Skeletal muscle cell (primary cell): Measurements from ENCODE around the gene RTN4R.
A peak's percentile ranks its signal among the peaks of the same experiment; 100 is the strongest.

Experiments
- DNase-seq: peaks from one replicate; pipeline ENCODE4 v3.0.0-alpha.2; 2010; ENCODE audit warnings: low read depth
- H3K4me3 ChIP-seq: 2 replicates; pipeline ENCODE4 v1.5.1; 2011; ENCODE audit warnings: low read depth, mild to moderate bottlenecking, control low read depth, low read length, moderate library complexity

Gene RTN4R

GRCh38 chr22:20245577-20246367 is 22.3 kb downstream of the RTN4R start:
- no peak overlapping the region for H3K4me3 ChIP-seq
- no peak for DNase-seq

GRCh38 chr22:20244691-20245576 is 23.2 kb downstream of the RTN4R start:
- H3K4me3 ChIP-seq = no peak overlapping the region
- no peak for DNase-seq

GRCh38 chr22:20244250-20244648 is 23.9 kb downstream of the RTN4R start:
- DNase-seq = no peak
- H3K4me3 ChIP-seq = no peak overlapping the region

GRCh38 chr22:20243537-20244249 is 24.4 kb downstream of the RTN4R start:
- H3K4me3 ChIP-seq = peak overlapping the region; percentile 17
- peak; percentile 40 for DNase-seq

- H3K4me3 ChIP-seq = peak overlapping the region; percentile 17
- DNase-seq = no peak
These were observed 25.0 kb downstream of the RTN4R start for GRCh38 chr22:20243176-20243536.

- DNase-seq = no peak
- H3K4me3 ChIP-seq = no peak overlapping the region
These were observed 25.5 kb downstream of the RTN4R start for GRCh38 chr22:20242393-20243175.

- no peak for DNase-seq
- H3K4me3 ChIP-seq = no peak overlapping the region
These were observed 26.3 kb downstream of the RTN4R start for GRCh38 chr22:20241579-20242392.

- no peak for DNase-seq
- H3K4me3 ChIP-seq = no peak overlapping the region
These were observed 27.2 kb downstream of the RTN4R start for GRCh38 chr22:20240900-20241299.

- DNase-seq = no peak
- H3K4me3 ChIP-seq = no peak overlapping the region
These were observed 27.7 kb downstream of the RTN4R start for GRCh38 chr22:20240447-20240764.

GRCh38 chr22:20239676-20240446 is 28.3 kb downstream of the RTN4R start:
- no peak overlapping the region for H3K4me3 ChIP-seq
- DNase-seq = no peak

GRCh38 chr22:20238901-20239675 is 29.0 kb downstream of the RTN4R start:
- DNase-seq = peak; percentile 22

GRCh38 chr22:20238536-20238900 is 29.6 kb downstream of the RTN4R start:
- DNase-seq = no peak
- no peak overlapping the region for H3K4me3 ChIP-seq

More at GRCh38 chr22:20238901-20239675, 29.0 kb downstream of the RTN4R start:
- H3K4me3 ChIP-seq = no peak overlapping the region

GRCh38 chr22:20237480-20238440 is 30.4 kb downstream of the RTN4R start:
- no peak overlapping the region for H3K4me3 ChIP-seq
- DNase-seq = no peak

- H3K4me3 ChIP-seq = no peak overlapping the region
These were observed 31.9 kb downstream of the RTN4R start for GRCh38 chr22:20236052-20236717.

GRCh38 chr22:20235389-20235991 is 32.6 kb downstream of the RTN4R start:
- no peak for DNase-seq
- no peak overlapping the region for H3K4me3 ChIP-seq

More at GRCh38 chr22:20236052-20236717, 31.9 kb downstream of the RTN4R start:
- DNase-seq = no peak
